Neural cell (in vitro differentiated cells): ENCODE results near the gene ABCC5.

ENCODE experiments used
- EP300 ChIP-seq: fragments of 450-650 bp; conservative IDR thresholded peaks from 2 replicates; pipeline ENCODE4 v1.6.1; 2014; ENCODE audit warnings: antibody characterized with exemption, mild to moderate bottlenecking, moderate library complexity; ENCODE audit not compliant: poor library complexity, severe bottlenecking
- EZH2 ChIP-seq: fragments of 200-600, 300-800 bp; shearing (Covaris generic), sonication (generic); IDR thresholded peaks from 2 replicates; pipeline ENCODE4 v1.6.1; 2014; ENCODE audit warnings: antibody characterized with exemption, low read length, borderline replicate concordance, mild to moderate bottlenecking; ENCODE audit not compliant: insufficient read depth, poor library complexity, severe bottlenecking
- SMC3 ChIP-seq: fragments of 450-650 bp; conservative IDR thresholded peaks from 2 replicates; pipeline ENCODE4 v1.6.1; 2014; ENCODE audit warnings: antibody characterized with exemption, mild to moderate bottlenecking, moderate library complexity; ENCODE audit not compliant: poor library complexity
- TF ChIP-seq, protein P1 (sequence below): fragments of 450-650 bp; IDR thresholded peaks from 2 replicates; pipeline ENCODE4 v1.5.1; 2014; ENCODE audit warnings: antibody characterized with exemption, mild to moderate bottlenecking, moderate library complexity; ENCODE audit not compliant: poor library complexity, severe bottlenecking

DNA sequence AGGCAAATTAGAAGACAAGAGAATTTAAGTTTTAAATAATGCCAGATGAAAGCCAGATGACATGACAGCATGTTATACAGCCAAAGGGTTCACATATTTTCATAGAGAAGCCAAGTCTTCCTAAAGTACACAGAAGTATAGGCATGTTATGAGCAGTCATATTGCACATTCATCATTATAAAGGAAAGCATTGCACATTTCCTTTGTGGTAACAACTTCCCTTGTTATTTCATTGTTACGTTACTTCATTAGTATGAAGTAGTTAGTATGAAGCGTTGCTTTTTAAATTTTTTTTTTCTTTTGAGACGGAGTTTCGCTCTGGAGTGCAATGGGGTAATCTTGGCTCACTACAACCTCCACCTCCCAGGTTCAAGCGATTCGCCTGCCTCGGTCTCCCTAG is 4.6 kb upstream of the ABCC5 start:
- TF ChIP-seq, protein P1, sequence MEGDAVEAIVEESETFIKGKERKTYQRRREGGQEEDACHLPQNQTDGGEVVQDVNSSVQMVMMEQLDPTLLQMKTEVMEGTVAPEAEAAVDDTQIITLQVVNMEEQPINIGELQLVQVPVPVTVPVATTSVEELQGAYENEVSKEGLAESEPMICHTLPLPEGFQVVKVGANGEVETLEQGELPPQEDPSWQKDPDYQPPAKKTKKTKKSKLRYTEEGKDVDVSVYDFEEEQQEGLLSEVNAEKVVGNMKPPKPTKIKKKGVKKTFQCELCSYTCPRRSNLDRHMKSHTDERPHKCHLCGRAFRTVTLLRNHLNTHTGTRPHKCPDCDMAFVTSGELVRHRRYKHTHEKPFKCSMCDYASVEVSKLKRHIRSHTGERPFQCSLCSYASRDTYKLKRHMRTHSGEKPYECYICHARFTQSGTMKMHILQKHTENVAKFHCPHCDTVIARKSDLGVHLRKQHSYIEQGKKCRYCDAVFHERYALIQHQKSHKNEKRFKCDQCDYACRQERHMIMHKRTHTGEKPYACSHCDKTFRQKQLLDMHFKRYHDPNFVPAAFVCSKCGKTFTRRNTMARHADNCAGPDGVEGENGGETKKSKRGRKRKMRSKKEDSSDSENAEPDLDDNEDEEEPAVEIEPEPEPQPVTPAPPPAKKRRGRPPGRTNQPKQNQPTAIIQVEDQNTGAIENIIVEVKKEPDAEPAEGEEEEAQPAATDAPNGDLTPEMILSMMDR, result no peak
- TF ChIP-seq EP300 (no peak), EZH2 (no peak), SMC3 (no peak)
